Measurements from ENCODE around the gene FMO2.

The FMO2 gene

GRCh38 chr1:171160211-171160610, 24.9 kb upstream of the FMO2 start:
- FAIRE-seq (no peak), DNase-seq (ENCODE audit: insufficient read length, low spot score) (no peak)
- no peak for TF ChIP-seq POLR2A (IDR thresholded peaks at IDR 0.05; ENCODE audit: low read depth, low read length)

GRCh38 chr1:171160639-171161354, 24.3 kb upstream of the FMO2 start:
- TF ChIP-seq POLR2A (IDR thresholded peaks at IDR 0.05; ENCODE audit: low read depth, low read length): no peak
- FAIRE-seq: no peak
- no peak for DNase-seq (ENCODE audit: insufficient read length, low spot score)

DNA sequence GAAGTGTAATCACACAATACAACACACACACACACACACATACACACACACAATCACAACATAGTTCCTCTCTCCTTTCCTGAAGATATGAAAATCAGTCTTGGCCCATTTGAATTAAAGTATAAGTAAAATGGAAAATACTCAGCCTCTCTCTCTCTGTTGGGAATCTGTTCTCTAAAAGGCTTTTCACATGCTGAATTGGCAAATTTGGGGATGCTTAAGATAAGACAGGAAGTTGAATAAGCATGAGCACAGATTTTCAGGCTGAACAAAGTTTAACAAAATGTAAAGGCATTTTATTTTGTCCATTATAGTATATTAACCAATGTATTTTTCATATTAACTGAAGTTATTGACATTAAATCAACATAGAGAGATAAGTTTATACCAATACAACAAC, 23.7 kb upstream of the FMO2 start:
- FAIRE-seq (no peak), DNase-seq (ENCODE audit: insufficient read length, low spot score) (no peak)
- no peak for TF ChIP-seq POLR2A (IDR thresholded peaks at IDR 0.05; ENCODE audit: low read depth, low read length)

DNA sequence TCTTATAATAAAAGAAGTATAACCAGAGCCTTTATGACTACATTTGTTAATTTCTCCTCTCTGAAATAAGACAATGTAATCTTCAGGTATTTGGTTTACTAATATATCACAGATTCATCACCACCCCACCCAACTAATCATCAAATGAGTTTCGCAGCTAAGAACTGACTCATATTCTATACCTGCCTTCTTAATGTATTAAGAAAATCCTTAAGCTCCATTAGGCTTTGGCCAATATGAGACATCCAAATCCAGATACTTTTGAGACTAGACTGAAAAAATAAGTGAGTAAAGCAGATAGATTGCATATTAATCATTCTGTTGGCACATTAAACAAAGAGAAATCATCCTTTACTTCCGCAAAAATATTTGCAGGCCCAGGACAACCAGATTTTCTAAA, 18.7 kb upstream of the FMO2 start:
- TF ChIP-seq POLR2A (IDR thresholded peaks at IDR 0.05; ENCODE audit: low read depth, low read length): no peak
- DNase-seq (ENCODE audit: insufficient read length, low spot score) (no peak), FAIRE-seq (no peak)

DNA sequence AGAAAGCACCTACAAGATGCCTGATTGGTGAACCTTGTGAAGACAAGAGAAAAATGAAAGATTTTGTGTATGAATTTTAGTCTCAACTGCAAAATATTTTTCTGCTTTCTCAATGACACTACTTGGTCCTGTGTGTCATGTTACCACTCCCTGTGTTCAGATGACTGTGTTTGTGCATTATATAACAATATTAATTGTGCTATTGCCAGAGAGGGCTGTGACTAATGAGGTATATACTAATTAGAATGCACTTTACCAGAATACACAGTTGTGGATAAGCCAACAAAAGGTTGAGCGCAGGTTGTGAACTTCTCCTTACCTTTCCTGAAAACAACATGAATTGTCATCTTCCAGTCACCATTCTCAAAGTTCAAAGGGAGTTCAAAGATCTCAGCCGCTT, 17.3 kb upstream of the FMO2 start:
- no peak for TF ChIP-seq POLR2A (IDR thresholded peaks at IDR 0.05; ENCODE audit: low read depth, low read length)
- no peak for FAIRE-seq
- no peak for DNase-seq (ENCODE audit: insufficient read length, low spot score)

- no peak for FAIRE-seq
- DNase-seq (ENCODE audit: insufficient read length, low spot score): no peak
- no peak for TF ChIP-seq POLR2A (IDR thresholded peaks at IDR 0.05; ENCODE audit: low read depth, low read length)
Observed at GRCh38 chr1:171172471-171172870, 12.6 kb upstream of the FMO2 start.

DNA sequence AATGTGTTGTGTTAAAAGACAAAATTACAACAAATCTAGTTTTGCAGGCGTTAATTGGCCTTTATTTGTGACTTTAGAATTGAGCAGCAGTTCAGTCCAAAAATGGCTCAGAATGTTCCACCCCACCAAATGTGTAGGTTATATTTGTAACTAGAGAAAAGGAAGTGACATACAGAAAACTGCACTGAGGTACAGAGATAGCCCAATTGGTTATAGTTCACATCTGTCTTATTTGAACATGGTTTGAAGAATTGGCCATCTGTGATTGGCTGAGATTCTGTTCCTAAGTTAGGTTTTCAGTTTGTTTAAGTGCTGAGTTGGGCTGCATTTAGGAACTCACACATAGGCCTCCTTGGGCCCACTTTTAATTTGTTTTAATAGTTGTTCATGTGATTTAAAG, 12.0 kb upstream of the FMO2 start:
- DNase-seq (ENCODE audit: insufficient read length, low spot score) (no peak), FAIRE-seq (no peak)
- no peak for TF ChIP-seq POLR2A (IDR thresholded peaks at IDR 0.05; ENCODE audit: low read depth, low read length)

- FAIRE-seq (no peak), DNase-seq (ENCODE audit: insufficient read length, low spot score) (no peak)
- no peak for TF ChIP-seq POLR2A (IDR thresholded peaks at IDR 0.05; ENCODE audit: low read depth, low read length)
Observed at GRCh38 chr1:171174560-171175294, 10.4 kb upstream of the FMO2 start.

DNA sequence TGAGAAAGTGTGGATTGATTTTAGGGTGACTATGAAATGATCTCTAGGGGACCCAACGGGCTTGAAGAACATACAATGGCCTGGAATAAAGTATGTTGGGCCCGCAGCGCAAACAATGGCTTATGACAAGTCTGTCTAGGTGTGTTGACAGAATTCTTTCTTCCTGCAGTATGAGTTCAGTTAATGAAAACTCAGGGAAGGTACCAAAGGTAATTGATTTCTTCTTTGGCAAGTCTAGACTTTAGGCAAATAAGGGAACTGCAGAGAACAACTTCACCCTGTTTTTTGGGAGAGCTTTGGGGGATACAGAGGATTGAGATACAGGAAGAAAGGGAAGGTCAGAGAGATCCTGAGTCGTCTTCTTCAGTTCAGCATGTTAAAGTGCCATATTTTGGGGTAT, 7.8 kb upstream of the FMO2 start:
- FAIRE-seq (no peak), DNase-seq (ENCODE audit: insufficient read length, low spot score) (no peak)
- TF ChIP-seq POLR2A (IDR thresholded peaks at IDR 0.05; ENCODE audit: low read depth, low read length): no peak

GRCh38 chr1:171179318-171180227, 5.5 kb upstream of the FMO2 start:
- FAIRE-seq: no peak
- DNase-seq (ENCODE audit: insufficient read length, low spot score): no peak
- no peak for TF ChIP-seq POLR2A (IDR thresholded peaks at IDR 0.05; ENCODE audit: low read depth, low read length)

DNA sequence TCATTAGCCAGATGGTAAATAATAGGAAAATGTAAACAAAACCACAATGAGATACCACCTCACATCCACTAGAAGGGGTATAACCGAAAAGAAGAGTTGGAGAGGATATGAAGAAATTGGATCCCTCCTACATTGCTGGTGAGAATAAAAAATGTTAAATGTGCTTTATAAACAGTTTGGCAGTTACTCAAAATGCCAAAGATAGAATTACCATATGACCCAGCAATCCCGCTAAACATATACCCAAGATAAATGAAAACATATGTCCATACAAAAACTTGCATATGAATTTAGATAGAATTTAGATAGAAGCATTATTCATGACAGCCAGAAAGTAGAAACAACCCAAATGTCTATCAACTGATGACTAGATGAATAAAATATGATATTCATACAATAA, 4.4 kb upstream of the FMO2 start:
- DNase-seq (ENCODE audit: insufficient read length, low spot score) (no peak), FAIRE-seq (no peak)

GRCh38 chr1:171188388-171189266, 3.5 kb downstream of the FMO2 start:
- no peak for TF ChIP-seq POLR2A (IDR thresholded peaks at IDR 0.05; ENCODE audit: low read depth, low read length)
- peak; percentile 9 for DNase-seq (ENCODE audit: insufficient read length, low spot score)
- FAIRE-seq: no peak

More for the DNA sequence above, 4.4 kb upstream of the FMO2 start:
- TF ChIP-seq POLR2A (IDR thresholded peaks at IDR 0.05; ENCODE audit: low read depth, low read length): no peak

GRCh38 chr1:171191992-171192391, 6.9 kb downstream of the FMO2 start:
- FAIRE-seq (no peak), DNase-seq (ENCODE audit: insufficient read length, low spot score) (no peak)
- no peak for TF ChIP-seq POLR2A (IDR thresholded peaks at IDR 0.05; ENCODE audit: low read depth, low read length)
